Activated CD8-positive, alpha-beta T cell treated with anti-CD3 and anti-CD28 coated beads for 36 hours (primary cell): Measurements from ENCODE around the gene SPINK13. TPM values are rescaled to one million over a fixed set of nuclear protein-coding genes. Genes with fewer than 3 reads are reported as not detected.
"Not testable (repeated sequence)": the region's sequence is repeated elsewhere in the genome, so short reads cannot be mapped to it uniquely, and the experiment has no call there.

Experiments used
- ATAC-seq: fragments of 200-7000 bp; cut with Tn5 transposase; one replicate; pipeline ENCODE4 v1.10.0; 2021; ENCODE audit warnings: mild to moderate bottlenecking, moderate library complexity
- CTCF ChIA-PET: fragments of 350-600 bp; sonication (Branson Sonifier 250); formaldehyde crosslinking; loops from one replicate; lab custom pipeline; 2021; ENCODE audit warnings: antibody characterized with exemption; lab: Charles Lee
- POLR2A ChIA-PET: fragments of 350-600 bp; sonication (Branson Sonifier 250); formaldehyde crosslinking; loops from one replicate; lab custom pipeline; 2021; ENCODE audit warnings: antibody characterized with exemption; lab: Charles Lee
- DNase-seq: peaks from one replicate; pipeline ENCODE4 v3.0.0-alpha.2; 2020
- H3K27ac Mint-ChIP-seq: one replicate; pipeline ENCODE4 v1.8.0; 2021; ENCODE audit warnings: mild to moderate bottlenecking, mixed read lengths
- H3K27me3 Mint-ChIP-seq: one replicate; pipeline ENCODE4 v1.8.0; 2021; ENCODE audit warnings: mixed read lengths
- H3K36me3 Mint-ChIP-seq: one replicate; pipeline ENCODE4 v1.8.0; 2021; ENCODE audit warnings: low read depth, mixed read lengths
- H3K4me1 Mint-ChIP-seq: one replicate; pipeline ENCODE4 v1.8.0; 2021; ENCODE audit warnings: low read depth, mixed read lengths
- H3K4me3 Mint-ChIP-seq: one replicate; pipeline ENCODE4 v1.8.0; 2021; ENCODE audit warnings: mild to moderate bottlenecking, moderate library complexity, mixed read lengths
- H3K9me3 Mint-ChIP-seq: one replicate; pipeline ENCODE4 v1.8.0; 2021; ENCODE audit warnings: mixed read lengths
- CTCF ChIP-seq: fragments of 200-600 bp; IDR thresholded peaks from one replicate; pipeline ENCODE4 v1.8.0; 2022; ENCODE audit warnings: antibody characterized with exemption, mild to moderate bottlenecking
- intact Hi-C: fragments of 100-400 bp; cut with micrococcal nuclease; formaldehyde crosslinking; loops from one replicate; pipeline ENCODE4 v1.10.0; 2022
- total RNA-seq, 2 experiments: library from RNA; stranded (reverse); gene quantifications; one replicate each; pipeline ENCODE4 v1.2.3, GENCODE V29; 2021

Gene SPINK13
- total RNA-seq, 2 experiments from 2014 or later = not detected

- DNase-seq (no peak), ATAC-seq (no peak)
- H3K9me3 Mint-ChIP-seq = peaks cover 21% of the 10 kb centered on the region
- H3K4me3 Mint-ChIP-seq = no peak overlapping the region
- H3K36me3 Mint-ChIP-seq = peaks cover 2% of the 10 kb centered on the region
- ChIA-PET POLR2A (no interaction called here), CTCF (no interaction called here)
- no peak overlapping the region for H3K27ac Mint-ChIP-seq
- H3K4me1 Mint-ChIP-seq = no peaks in the 10 kb centered on the region
- H3K27me3 Mint-ChIP-seq = peaks cover 1% of the 10 kb centered on the region
- intact Hi-C loops = no loop called here
- no peak for TF ChIP-seq CTCF
Measured at GRCh38 chr5:148259288-148259687, 9.3 kb upstream of the SPINK13 start.

- ChIA-PET POLR2A (no interaction called here), CTCF (no interaction called here)
- no peak for TF ChIP-seq CTCF
- peaks cover 1% of the 10 kb centered on the region for H3K27me3 Mint-ChIP-seq
- H3K9me3 Mint-ChIP-seq = peaks cover 19% of the 10 kb centered on the region
- H3K4me1 Mint-ChIP-seq = no peaks in the 10 kb centered on the region
- H3K36me3 Mint-ChIP-seq = peaks cover 2% of the 10 kb centered on the region
- ATAC-seq (no peak), DNase-seq (no peak)
- H3K4me3 Mint-ChIP-seq = no peak overlapping the region
- no peak overlapping the region for H3K27ac Mint-ChIP-seq
- intact Hi-C loops = no loop called here
Measured at GRCh38 chr5:148261221-148261620, 7.4 kb upstream of the SPINK13 start.

GRCh38 chr5:148267962-148268361, 632 bp upstream of the SPINK13 start:
- no peaks in the 10 kb centered on the region for H3K36me3 Mint-ChIP-seq
- no peak overlapping the region for H3K4me3 Mint-ChIP-seq
- ChIA-PET CTCF (no interaction called here), POLR2A (no interaction called here)
- DNase-seq (no peak), ATAC-seq (no peak)
- no peaks in the 10 kb centered on the region for H3K4me1 Mint-ChIP-seq
- no peak for TF ChIP-seq CTCF
- no peaks in the 10 kb centered on the region for H3K27me3 Mint-ChIP-seq
- H3K27ac Mint-ChIP-seq = no peak overlapping the region
- intact Hi-C loops = no loop called here
- no peaks in the 10 kb centered on the region for H3K9me3 Mint-ChIP-seq

GRCh38 chr5:148275129-148275528, 6.5 kb downstream of the SPINK13 start:
- CTCF ChIA-PET, H3K4me3 Mint-ChIP-seq, H3K27ac Mint-ChIP-seq, H3K36me3 Mint-ChIP-seq, H3K4me1 Mint-ChIP-seq, intact Hi-C loops, H3K27me3 Mint-ChIP-seq, ATAC-seq, DNase-seq: not testable (repeated sequence)
- POLR2A ChIA-PET = interaction anchor here (0.6 kb wide), 1 partner anchor 279 kb away, joined by 3 read pairs; no protein-coding TSS in a partner anchor
- peaks cover 22% of the 10 kb centered on the region for H3K9me3 Mint-ChIP-seq

GRCh38 chr5:148280893-148281292, 12.3 kb downstream of the SPINK13 start:
- H3K4me3 Mint-ChIP-seq, POLR2A ChIA-PET: not testable (repeated sequence)

GRCh38 chr5:148281336-148281735, 12.7 kb downstream of the SPINK13 start:
- CTCF ChIA-PET, intact Hi-C loops, H3K27me3 Mint-ChIP-seq, ATAC-seq, H3K36me3 Mint-ChIP-seq, POLR2A ChIA-PET, DNase-seq, H3K4me3 Mint-ChIP-seq, H3K27ac Mint-ChIP-seq, H3K4me1 Mint-ChIP-seq: not testable (repeated sequence)
- H3K9me3 Mint-ChIP-seq = peaks cover 20% of the 10 kb centered on the region

More at GRCh38 chr5:148280893-148281292, 12.3 kb downstream of the SPINK13 start:
- DNase-seq = peak; percentile 38
- H3K4me1 Mint-ChIP-seq, H3K27me3 Mint-ChIP-seq, H3K36me3 Mint-ChIP-seq, CTCF ChIA-PET, intact Hi-C loops, ATAC-seq, H3K27ac Mint-ChIP-seq: not testable (repeated sequence)
- peaks cover 22% of the 10 kb centered on the region for H3K9me3 Mint-ChIP-seq
